ENCODE data around the gene GSG1L. TPM values are rescaled to one million over a fixed set of nuclear protein-coding genes. Genes with fewer than 3 reads are reported as not detected.

Gene GSG1L
- total RNA-seq, 1 donor from 2014 or later = 1.4 TPM

- H3K27me3 Mint-ChIP-seq = peaks cover 3% of the 10 kb centered on the region
- peak; percentile 78 for DNase-seq (ENCODE audit: extremely low spot score, unreplicated experiment)
- peaks cover 3% of the 10 kb centered on the region for H3K9me3 Mint-ChIP-seq
- H3K27ac Mint-ChIP-seq = no peak overlapping the region
- H3K4me1 Mint-ChIP-seq (ENCODE audit: unreplicated experiment) = no peaks in the 10 kb centered on the region
- no peaks in the 10 kb centered on the region for H3K36me3 Mint-ChIP-seq
- H3K4me3 Mint-ChIP-seq = no peak overlapping the region
- TF ChIP-seq CTCF (conservative IDR thresholded peaks at IDR 0.05) = peak; percentile 82
Measured at GRCh38 chr16:27867122-27868110, 196.1 kb downstream of the GSG1L start.

DNA sequence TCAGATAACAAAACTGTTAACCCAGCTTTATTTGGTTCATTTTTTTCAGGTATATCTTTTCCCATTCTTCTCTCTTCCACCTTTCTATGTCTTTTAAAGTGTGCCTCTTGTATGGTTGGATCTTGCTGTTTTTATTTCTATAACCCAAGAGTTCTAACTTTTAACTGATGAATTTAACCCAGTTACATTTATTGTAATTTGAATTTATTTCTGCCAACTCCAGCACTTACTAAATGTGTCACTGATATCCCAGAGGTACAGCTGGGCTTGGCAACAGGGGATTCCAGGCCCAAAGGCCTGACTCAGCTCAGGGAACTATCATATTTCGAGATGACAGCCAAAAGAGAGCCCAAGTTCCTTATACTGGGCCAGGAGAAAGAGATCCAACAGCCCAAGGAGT, 200.1 kb downstream of the GSG1L start:
- no peak for DNase-seq (ENCODE audit: extremely low spot score, unreplicated experiment)
- no peaks in the 10 kb centered on the region for H3K4me1 Mint-ChIP-seq (ENCODE audit: unreplicated experiment)
- H3K27me3 Mint-ChIP-seq = peaks cover 3% of the 10 kb centered on the region
- H3K36me3 Mint-ChIP-seq = no peaks in the 10 kb centered on the region
- H3K9me3 Mint-ChIP-seq = peaks cover 3% of the 10 kb centered on the region
- no peak overlapping the region for H3K4me3 Mint-ChIP-seq
- TF ChIP-seq CTCF (conservative IDR thresholded peaks at IDR 0.05) = no peak
- H3K27ac Mint-ChIP-seq = no peak overlapping the region

DNA sequence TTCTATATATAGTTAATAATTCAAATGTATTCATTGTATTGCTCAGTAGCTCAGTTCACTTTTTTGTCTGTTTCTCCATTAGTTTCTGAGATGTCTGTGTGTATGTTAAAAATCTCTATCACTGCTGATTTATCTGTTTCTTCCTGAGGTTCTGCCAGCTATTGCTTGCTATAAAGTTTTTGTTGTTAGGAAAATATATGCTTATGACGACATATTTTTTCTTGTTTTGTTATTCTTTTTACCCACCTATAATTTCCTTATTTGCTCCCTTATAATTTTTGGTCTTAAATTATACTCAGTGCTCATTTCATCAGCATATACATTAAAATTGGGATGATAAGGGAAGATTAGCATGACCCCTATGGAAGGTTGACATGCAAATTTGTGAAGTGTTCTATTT, 200.6 kb downstream of the GSG1L start:
- Mint-ChIP-seq H3K9me3 (peaks cover 3% of the 10 kb centered on the region), H3K27ac (no peak overlapping the region), H3K27me3 (peaks cover 3% of the 10 kb centered on the region), H3K36me3 (no peaks in the 10 kb centered on the region), H3K4me1 (ENCODE audit: unreplicated experiment) (no peaks in the 10 kb centered on the region), H3K4me3 (no peak overlapping the region)
- no peak for DNase-seq (ENCODE audit: extremely low spot score, unreplicated experiment)
- TF ChIP-seq CTCF (conservative IDR thresholded peaks at IDR 0.05) = no peak

- no peak for DNase-seq (ENCODE audit: extremely low spot score, unreplicated experiment)
- Mint-ChIP-seq H3K36me3 (no peaks in the 10 kb centered on the region), H3K27ac (no peak overlapping the region), H3K27me3 (no peaks in the 10 kb centered on the region), H3K4me3 (no peak overlapping the region), H3K9me3 (peaks cover 3% of the 10 kb centered on the region), H3K4me1 (ENCODE audit: unreplicated experiment) (no peaks in the 10 kb centered on the region)
- TF ChIP-seq CTCF (conservative IDR thresholded peaks at IDR 0.05) = no peak
Measured at GRCh38 chr16:27860091-27860490, 203.4 kb downstream of the GSG1L start.

DNA sequence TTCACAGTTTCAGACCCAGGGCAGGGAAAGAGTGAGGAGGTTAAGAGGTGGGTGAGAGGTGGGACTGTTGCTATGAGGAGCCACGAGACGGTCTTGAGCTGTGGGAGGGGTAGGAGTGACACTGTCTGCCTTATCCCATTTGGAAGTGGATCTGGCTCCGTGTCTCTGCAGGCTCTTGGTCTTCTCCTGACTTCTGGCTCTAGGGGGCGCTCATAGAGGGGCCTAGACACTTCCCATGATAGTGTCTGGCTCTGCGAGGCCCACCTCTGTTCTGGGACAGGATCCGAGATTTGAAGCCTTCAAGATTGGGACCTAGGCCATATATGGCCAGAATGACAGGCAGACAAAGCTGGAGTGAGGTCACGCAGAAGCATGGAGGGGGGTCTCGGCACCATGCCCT, 204.5 kb downstream of the GSG1L start:
- Mint-ChIP-seq H3K4me3 (no peak overlapping the region), H3K36me3 (no peaks in the 10 kb centered on the region), H3K27ac (no peak overlapping the region), H3K27me3 (no peaks in the 10 kb centered on the region), H3K9me3 (peaks cover 2% of the 10 kb centered on the region), H3K4me1 (ENCODE audit: unreplicated experiment) (no peaks in the 10 kb centered on the region)
- TF ChIP-seq CTCF (conservative IDR thresholded peaks at IDR 0.05) = no peak
- DNase-seq (ENCODE audit: extremely low spot score, unreplicated experiment) = no peak
